Measurements from ENCODE around the gene PNMA8A.
"Not testable (repeated sequence)": the region's sequence is repeated elsewhere in the genome, so short reads cannot be mapped to it uniquely, and the experiment has no call there.

PNMA8A gene

DNA sequence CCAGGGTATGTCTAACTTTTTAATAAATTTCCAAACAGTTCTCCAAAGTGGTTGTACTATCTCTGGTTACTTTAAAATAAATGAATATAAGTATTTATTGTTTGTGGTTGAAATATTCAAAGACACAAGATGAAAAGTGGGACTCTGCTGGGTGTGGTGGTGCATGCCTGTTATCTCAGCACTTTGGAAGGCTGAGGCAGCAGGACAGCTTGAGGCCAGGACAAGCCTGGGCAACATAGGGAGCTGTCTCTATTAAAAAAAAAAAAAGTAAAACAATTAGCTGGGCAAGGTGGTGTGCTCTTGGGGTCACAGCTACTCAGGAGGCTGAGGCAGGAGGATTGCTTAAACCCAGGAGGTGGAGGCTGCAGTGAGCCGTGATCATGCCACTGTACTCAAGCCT lies 10.4 kb downstream of the PNMA8A start:
- H3K4me3 Mint-ChIP-seq = no peak overlapping the region
- no peak overlapping the region for H3K27ac Mint-ChIP-seq
- H3K27me3 Mint-ChIP-seq = peaks cover 8% of the 10 kb centered on the region
- H3K9me3 Mint-ChIP-seq = no peaks in the 10 kb centered on the region
- no peaks in the 10 kb centered on the region for H3K4me1 Mint-ChIP-seq (ENCODE audit: low read depth)
- H3K36me3 Mint-ChIP-seq (ENCODE audit: low read depth) = no peaks in the 10 kb centered on the region

DNA sequence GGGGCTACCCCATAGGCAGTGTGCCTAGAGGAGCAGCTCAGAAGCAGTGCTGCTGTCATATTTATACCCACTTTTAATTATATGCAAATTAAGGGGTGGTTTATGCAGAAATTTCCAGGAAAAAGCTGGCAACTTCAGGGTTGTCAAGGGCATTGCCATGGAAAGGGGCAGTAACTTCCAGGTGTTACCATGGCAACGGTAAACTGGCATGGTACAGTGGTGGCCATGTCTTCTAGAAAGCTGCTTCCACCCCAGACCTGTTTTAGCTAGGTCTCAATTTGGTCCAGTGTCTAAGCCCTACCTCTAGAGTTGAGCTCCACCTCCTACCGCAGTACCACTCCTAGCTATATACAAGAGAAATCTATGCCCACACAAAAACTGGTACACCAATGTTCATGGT lies 11.3 kb downstream of the PNMA8A start:
- H3K4me1 Mint-ChIP-seq (ENCODE audit: low read depth) = no peaks in the 10 kb centered on the region
- H3K4me3 Mint-ChIP-seq = no peak overlapping the region
- H3K9me3 Mint-ChIP-seq = no peaks in the 10 kb centered on the region
- no peaks in the 10 kb centered on the region for H3K36me3 Mint-ChIP-seq (ENCODE audit: low read depth)
- H3K27me3 Mint-ChIP-seq = peaks cover 8% of the 10 kb centered on the region
- H3K27ac Mint-ChIP-seq = no peak overlapping the region

DNA sequence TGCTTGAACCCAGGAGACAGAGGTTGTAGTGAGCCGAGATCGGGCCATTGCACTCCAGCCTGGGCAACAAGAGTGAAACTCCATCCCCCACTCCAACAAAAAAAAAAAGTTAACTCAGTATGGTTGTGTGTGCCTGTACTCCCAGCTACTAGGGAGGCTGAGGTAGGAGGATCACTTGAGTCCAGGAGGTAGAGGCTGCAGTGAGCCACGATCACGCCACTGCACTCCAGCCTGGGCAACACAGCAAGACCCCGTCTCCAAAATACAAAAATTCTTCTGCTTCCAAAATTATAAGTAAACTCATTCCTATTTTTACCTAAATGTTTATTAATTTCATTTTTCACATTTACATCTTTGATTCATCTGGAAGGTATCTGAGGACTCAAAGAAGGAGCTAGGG lies 14.4 kb downstream of the PNMA8A start:
- no peak overlapping the region for H3K27ac Mint-ChIP-seq
- H3K4me1 Mint-ChIP-seq (ENCODE audit: low read depth) = no peaks in the 10 kb centered on the region
- no peak overlapping the region for H3K4me3 Mint-ChIP-seq
- H3K36me3 Mint-ChIP-seq (ENCODE audit: low read depth) = no peaks in the 10 kb centered on the region
- peaks cover 8% of the 10 kb centered on the region for H3K27me3 Mint-ChIP-seq
- no peaks in the 10 kb centered on the region for H3K9me3 Mint-ChIP-seq

DNA sequence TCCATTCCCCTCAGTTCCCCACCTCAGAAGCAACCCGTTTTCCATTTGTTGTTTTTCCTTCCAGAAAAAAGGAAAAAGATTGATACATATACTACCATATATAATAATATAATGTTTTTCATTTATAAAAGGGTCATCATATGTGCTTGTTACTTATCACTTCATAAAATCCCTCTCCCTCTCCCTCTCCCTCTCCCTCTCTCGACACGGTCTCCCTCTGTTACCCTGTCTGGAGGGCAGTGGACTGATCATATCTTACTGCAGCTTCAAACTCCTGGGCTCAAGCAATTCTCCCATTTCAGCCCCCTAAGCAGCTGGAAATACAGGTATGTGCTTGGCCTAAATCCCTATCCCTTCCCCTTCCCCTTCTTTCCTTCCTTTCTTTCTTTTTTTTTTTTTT lies 17.1 kb downstream of the PNMA8A start:
- Mint-ChIP-seq H3K27ac (no peak overlapping the region), H3K4me1 (ENCODE audit: low read depth) (no peaks in the 10 kb centered on the region), H3K27me3 (peaks cover 19% of the 10 kb centered on the region), H3K9me3 (peaks cover 6% of the 10 kb centered on the region), H3K36me3 (ENCODE audit: low read depth) (peaks cover 5% of the 10 kb centered on the region), H3K4me3 (no peak overlapping the region)

DNA sequence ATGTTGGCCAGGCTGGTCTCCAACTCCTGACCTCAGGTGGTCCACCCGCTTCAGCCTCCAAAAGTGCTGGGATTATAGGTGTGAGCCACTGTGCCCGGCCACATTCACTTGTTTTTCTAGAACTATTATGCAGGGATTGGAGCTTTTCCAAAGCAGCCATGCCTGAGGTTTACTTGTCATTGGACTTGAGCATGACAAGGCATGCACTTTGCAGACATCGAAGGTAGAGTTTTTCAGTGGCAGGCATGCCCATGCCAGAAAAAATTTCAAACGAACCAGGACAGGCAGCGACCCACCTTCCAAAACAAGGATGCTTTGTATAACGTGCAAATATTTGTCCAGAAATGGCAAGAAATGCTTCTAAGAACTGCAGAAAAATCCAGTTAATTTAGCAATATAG lies 17.7 kb downstream of the PNMA8A start:
- Mint-ChIP-seq H3K4me1 (ENCODE audit: low read depth) (no peaks in the 10 kb centered on the region), H3K4me3 (no peak overlapping the region), H3K9me3 (peaks cover 7% of the 10 kb centered on the region), H3K36me3 (ENCODE audit: low read depth) (peaks cover 6% of the 10 kb centered on the region), H3K27ac (no peak overlapping the region), H3K27me3 (peaks cover 16% of the 10 kb centered on the region)

DNA sequence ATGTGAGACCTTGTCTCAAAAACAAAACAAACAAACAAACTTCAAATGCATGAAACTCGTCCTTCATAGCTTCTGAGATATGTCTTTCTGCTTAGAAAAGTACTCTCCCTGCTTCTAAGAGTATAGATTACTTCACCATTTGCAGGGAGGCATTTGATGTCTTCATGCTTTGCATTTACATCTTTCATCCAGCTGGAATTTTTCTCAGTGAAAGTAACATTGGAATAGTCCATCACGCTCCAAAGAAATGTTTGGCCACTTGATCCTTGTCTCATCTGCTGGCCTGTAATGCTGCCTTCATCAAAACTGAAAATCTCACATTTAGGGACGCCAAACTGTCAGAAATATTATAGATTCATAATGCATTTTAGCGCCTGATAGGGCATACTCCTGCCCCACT lies 19.2 kb downstream of the PNMA8A start:
- Mint-ChIP-seq H3K9me3 (peaks cover 7% of the 10 kb centered on the region), H3K4me3 (no peak overlapping the region), H3K27me3 (peaks cover 16% of the 10 kb centered on the region), H3K27ac (no peak overlapping the region), H3K4me1 (ENCODE audit: low read depth) (no peaks in the 10 kb centered on the region), H3K36me3 (ENCODE audit: low read depth) (peaks cover 6% of the 10 kb centered on the region)

DNA sequence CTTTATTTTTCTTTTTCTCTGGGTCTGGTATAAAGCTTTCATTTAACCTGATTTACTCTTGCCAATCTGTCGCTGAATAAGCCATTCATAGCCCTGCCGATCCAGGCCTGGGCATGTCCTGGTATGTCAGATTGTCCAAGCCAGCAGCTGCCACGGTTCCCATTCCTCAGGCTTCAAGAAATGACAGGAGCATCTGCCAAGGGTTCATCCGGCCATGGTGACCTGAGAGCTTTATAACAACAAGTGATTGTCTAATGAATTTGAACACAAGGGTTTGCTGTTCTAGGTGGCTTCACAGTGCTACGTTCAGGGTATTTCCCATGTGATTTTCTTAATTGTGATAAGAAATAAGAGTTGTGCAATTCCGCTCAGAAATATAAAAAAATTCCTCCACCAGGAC lies 20.0 kb downstream of the PNMA8A start:
- Mint-ChIP-seq H3K4me3 (no peak overlapping the region), H3K4me1 (ENCODE audit: low read depth) (no peaks in the 10 kb centered on the region), H3K9me3 (peaks cover 7% of the 10 kb centered on the region), H3K27ac (no peak overlapping the region), H3K27me3 (peaks cover 16% of the 10 kb centered on the region), H3K36me3 (ENCODE audit: low read depth) (peaks cover 6% of the 10 kb centered on the region)

DNA sequence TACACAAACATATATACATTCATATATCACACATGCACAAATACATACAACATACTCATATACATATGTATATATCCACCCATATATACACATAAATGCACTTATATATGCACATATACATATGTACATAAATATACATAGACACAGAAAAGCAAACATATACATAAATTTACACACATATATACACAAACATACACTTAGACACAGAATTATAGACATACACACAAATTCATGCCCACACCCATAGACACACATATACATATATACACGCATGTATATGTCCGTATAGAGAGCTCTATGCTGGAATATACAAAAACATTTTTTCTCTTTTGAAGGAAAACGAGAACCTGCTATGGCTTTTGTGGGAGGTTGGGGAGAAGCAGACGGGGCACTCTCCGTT lies 20.6 kb downstream of the PNMA8A start:
- Mint-ChIP-seq H3K4me1 (ENCODE audit: low read depth) (no peaks in the 10 kb centered on the region), H3K36me3 (ENCODE audit: low read depth) (peaks cover 6% of the 10 kb centered on the region), H3K27me3 (peaks cover 17% of the 10 kb centered on the region), H3K9me3 (peaks cover 7% of the 10 kb centered on the region), H3K27ac (no peak overlapping the region), H3K4me3 (no peak overlapping the region)

DNA sequence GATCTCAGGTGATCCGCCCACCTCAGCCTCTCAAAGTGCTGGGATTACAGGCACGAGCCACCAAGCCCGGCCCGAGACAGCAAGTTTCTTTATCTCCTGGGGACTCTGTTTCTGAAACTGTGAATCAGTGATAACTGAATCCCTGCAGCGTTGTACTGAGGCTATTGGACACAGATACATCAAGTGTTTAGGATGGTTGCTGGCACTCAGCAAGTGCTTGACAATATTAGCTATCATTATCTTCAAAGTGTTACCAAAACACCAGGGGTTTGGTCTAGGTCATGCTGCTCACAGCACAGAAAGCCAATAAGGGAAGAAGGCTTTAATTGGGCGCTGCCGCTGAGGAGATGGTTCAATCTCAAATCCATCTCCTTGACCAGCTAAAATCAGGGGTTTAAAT lies 22.1 kb downstream of the PNMA8A start:
- H3K4me3 Mint-ChIP-seq = no peak overlapping the region
- peaks cover 20% of the 10 kb centered on the region for H3K27me3 Mint-ChIP-seq
- H3K36me3 Mint-ChIP-seq (ENCODE audit: low read depth) = peaks cover 6% of the 10 kb centered on the region
- peaks cover 7% of the 10 kb centered on the region for H3K9me3 Mint-ChIP-seq
- H3K27ac Mint-ChIP-seq = no peak overlapping the region
- H3K4me1 Mint-ChIP-seq (ENCODE audit: low read depth) = no peaks in the 10 kb centered on the region

DNA sequence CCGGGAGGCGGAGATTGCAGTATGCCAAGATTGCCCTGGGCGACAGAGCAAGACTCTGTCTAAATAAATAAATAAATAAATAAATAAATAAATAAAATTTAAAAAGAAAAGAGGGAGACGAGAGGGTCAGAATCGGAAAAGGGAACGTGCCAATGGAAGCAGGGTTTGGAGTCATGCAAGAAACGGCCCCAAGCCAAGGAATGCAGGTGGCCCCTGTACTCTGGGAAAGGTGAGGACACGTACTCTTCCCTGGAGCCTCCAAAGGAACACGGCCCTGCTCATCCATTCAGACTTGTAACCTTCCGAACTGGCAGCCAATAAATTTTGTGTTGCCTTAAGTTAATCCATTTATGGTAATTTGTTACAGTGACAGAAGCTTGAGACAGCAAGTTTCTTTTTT lies 22.8 kb downstream of the PNMA8A start:
- Mint-ChIP-seq H3K4me1 (ENCODE audit: low read depth) (no peaks in the 10 kb centered on the region), H3K36me3 (ENCODE audit: low read depth) (peaks cover 6% of the 10 kb centered on the region), H3K9me3 (peaks cover 7% of the 10 kb centered on the region), H3K27me3 (peaks cover 20% of the 10 kb centered on the region), H3K4me3 (no peak overlapping the region), H3K27ac (no peak overlapping the region)

DNA sequence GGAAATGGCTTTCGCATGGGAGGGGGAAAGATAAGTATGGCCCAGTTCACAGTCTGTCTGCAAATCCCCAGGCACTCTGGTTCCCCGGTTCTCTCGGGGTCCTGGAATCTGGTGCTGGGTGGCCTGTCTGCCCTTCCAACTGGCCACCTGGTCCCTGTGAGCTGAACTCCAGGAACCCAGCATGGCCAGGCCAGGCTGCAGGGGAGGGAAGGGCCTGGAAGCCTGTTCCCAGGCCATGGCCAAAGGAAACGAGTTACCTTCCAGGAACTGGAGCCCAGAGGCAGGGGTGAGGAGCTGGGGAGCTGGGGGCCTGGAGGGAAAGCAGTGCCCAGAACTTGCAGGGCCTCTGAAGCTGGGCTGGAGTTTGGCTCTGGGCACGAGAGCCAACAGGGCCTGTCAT lies 23.5 kb downstream of the PNMA8A start:
- Mint-ChIP-seq H3K27ac (no peak overlapping the region), H3K4me3 (no peak overlapping the region), H3K4me1 (ENCODE audit: low read depth) (no peaks in the 10 kb centered on the region), H3K27me3 (peaks cover 20% of the 10 kb centered on the region), H3K36me3 (ENCODE audit: low read depth) (peaks cover 6% of the 10 kb centered on the region), H3K9me3 (peaks cover 7% of the 10 kb centered on the region)

DNA sequence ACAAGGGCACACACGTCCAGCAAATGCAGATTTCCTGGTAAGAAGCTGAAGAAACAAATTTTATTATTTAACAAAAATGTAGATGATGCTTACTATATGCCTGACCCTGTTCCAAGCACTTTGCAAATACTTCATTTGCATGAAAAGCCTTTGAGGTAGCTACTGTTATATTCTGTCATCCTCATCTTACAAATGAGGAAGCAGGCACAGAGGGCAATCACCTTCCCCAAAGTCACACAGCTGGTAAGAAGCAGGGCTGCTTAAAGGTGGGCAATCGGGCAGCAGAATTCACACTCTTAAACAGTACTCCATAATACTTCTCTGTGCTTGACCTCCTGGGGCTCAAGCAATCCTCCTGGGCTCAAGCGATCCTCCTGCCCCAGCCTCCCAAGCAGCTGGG lies 24.4 kb downstream of the PNMA8A start:
- peaks cover 6% of the 10 kb centered on the region for H3K36me3 Mint-ChIP-seq (ENCODE audit: low read depth)
- H3K4me3 Mint-ChIP-seq = no peak overlapping the region
- no peak overlapping the region for H3K27ac Mint-ChIP-seq
- H3K9me3 Mint-ChIP-seq = peaks cover 7% of the 10 kb centered on the region
- no peaks in the 10 kb centered on the region for H3K4me1 Mint-ChIP-seq (ENCODE audit: low read depth)
- H3K27me3 Mint-ChIP-seq = peaks cover 20% of the 10 kb centered on the region

DNA sequence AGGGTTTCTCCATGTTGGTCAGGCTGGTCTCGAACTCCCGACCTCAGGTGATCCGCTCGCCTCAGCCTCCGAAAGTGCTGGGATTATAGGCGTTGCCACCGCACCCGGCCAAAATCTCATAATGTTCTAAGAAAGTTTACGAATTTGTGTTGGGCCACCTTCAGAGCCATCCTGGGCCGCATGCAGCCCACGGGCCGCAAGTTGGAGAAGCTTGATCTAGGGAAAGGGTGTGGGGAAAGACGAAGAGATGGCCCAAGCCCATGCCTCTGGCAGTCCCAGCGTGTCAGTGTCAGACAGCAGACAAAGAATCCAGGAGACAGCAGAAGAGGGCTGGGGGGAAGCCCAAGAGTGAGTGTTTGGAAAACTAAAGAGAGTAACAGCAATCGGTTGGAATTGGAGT lies 25.3 kb downstream of the PNMA8A start:
- H3K9me3 Mint-ChIP-seq = peaks cover 7% of the 10 kb centered on the region
- H3K27me3 Mint-ChIP-seq = peaks cover 20% of the 10 kb centered on the region

DNA sequence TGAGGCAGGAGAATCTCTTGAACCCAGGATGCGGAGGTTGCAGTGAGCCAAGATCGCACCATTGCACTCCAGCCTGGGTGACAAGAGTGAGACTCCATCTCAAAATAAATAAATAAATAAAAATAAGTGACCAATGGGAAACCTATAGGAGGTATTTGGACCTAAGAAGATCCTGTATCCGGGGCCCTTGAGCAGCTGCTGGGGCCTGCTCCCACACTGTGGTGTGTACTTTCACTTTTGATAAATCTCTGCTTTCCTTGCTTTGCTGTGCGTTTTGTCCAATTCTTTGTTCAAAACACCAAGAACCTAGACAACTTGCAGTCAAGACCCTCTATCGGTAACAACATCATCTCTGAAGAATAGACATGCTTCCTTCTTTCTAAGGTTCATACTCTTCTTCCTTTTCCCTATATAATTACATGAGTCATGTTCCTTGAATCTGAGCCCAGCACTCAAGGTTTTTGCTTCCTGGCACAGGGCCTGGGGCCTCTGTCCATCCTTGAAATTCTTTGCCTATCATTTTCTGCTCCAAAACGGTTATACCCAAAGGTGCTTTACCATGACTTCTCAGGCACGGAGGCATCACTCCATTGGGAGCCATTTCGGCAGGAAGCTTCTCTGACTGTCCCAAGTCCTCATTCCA lies 28.4 kb downstream of the PNMA8A start:
- H3K27ac Mint-ChIP-seq = no peak overlapping the region
- H3K9me3 Mint-ChIP-seq = no peaks in the 10 kb centered on the region
- peaks cover 9% of the 10 kb centered on the region for H3K27me3 Mint-ChIP-seq
- H3K4me3 Mint-ChIP-seq = no peak overlapping the region
- H3K36me3 Mint-ChIP-seq (ENCODE audit: low read depth) = no peaks in the 10 kb centered on the region
- H3K4me1 Mint-ChIP-seq (ENCODE audit: low read depth) = no peaks in the 10 kb centered on the region

More for the DNA sequence above, 25.3 kb downstream of the PNMA8A start:
- Mint-ChIP-seq H3K27ac (no peak overlapping the region), H3K36me3 (ENCODE audit: low read depth) (peaks cover 6% of the 10 kb centered on the region), H3K4me1 (ENCODE audit: low read depth) (no peaks in the 10 kb centered on the region), H3K4me3 (no peak overlapping the region)

DNA sequence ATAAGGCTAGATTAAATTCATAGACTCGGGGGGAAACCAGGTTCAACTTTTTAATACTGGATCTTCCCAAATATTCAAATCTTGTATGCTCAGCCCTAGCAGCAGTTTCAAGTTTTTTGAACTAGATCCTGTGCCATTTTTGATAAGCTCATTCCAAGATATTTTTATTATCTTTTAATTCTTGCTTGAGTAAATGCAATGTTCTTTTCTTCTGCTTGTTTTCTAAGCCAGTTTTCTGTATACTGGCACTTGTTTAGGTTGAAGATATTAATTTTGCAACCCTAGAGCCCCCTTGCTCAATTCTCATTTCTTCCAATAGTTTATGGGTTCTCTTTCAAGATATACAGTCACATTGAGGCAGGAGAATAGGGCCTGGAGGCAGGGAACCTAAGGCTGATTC lies 29.5 kb downstream of the PNMA8A start:
- H3K4me1 Mint-ChIP-seq (ENCODE audit: low read depth) = no peaks in the 10 kb centered on the region
- peaks cover 13% of the 10 kb centered on the region for H3K27me3 Mint-ChIP-seq
- H3K36me3 Mint-ChIP-seq (ENCODE audit: low read depth) = no peaks in the 10 kb centered on the region
- H3K9me3 Mint-ChIP-seq = no peaks in the 10 kb centered on the region
- no peak overlapping the region for H3K4me3 Mint-ChIP-seq
- H3K27ac Mint-ChIP-seq = no peak overlapping the region

DNA sequence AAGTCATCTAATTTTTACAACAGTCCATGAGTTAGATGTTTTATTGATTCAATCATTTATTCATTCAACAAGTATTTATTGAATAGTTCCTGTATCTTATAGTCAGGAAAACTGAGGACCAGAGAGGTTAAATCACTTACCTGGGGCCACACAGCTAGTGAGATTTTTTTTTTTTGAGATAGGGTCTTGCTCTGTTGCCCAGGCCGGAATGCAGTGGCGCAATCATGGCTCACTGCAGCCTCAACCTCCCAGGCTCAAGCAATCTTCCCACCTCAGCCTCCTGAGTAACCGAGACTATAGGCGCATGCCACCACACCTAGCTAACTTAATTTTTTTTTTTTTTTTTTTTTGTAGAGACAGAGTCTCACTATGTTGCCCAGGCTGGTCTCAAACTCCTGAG lies 35.7 kb downstream of the PNMA8A start:
- peaks cover 34% of the 10 kb centered on the region for H3K27me3 Mint-ChIP-seq
- not testable (repeated sequence) for H3K9me3 Mint-ChIP-seq; H3K4me1 Mint-ChIP-seq (ENCODE audit: low read depth); H3K4me3 Mint-ChIP-seq; H3K27ac Mint-ChIP-seq; H3K36me3 Mint-ChIP-seq (ENCODE audit: low read depth)

Measured in stimulated activated naive CD8-positive, alpha-beta T cell treated with anti-CD3 and anti-CD28 coated beads, Interleukin-15, Interleukin-2, amounts not matched to agents 100 ng/mL and 50 ng/mL, for 24 hours (primary cell).